ENCODE data around the gene ROBO2.

The ROBO2 gene

GRCh38 chr3:77039606-77040171 lies at the start of gene ROBO2:
Gene ROBO2 (plus strand): TSS chr3:77040099. CDS start chr3:77040786, 687 bp downstream.
- no peak within 1 kb of the TSS for H3K4me3 Mint-ChIP-seq
- no peaks in the 10 kb centered on the region for H3K4me1 Mint-ChIP-seq (ENCODE audit: low read depth)
- intact Hi-C loops (cut with micrococcal nuclease) = loop anchor here (10.0 kb wide), 1 partner anchor 215 kb away; no protein-coding TSS in a partner anchor

GRCh38 chr3:76990606-76991005 lies 49.3 kb upstream of the ROBO2 start:
- intact Hi-C loops (cut with micrococcal nuclease) = no loop called here
- Mint-ChIP-seq H3K4me1 (ENCODE audit: low read depth) (no peaks in the 10 kb centered on the region), H3K9me3 (no peaks in the 10 kb centered on the region), H3K27me3 (no peaks in the 10 kb centered on the region), H3K4me3 (no peak overlapping the region), H3K36me3 (ENCODE audit: low read depth) (no peaks in the 10 kb centered on the region), H3K27ac (no peak overlapping the region)

More at GRCh38 chr3:77039606-77040171, at the start of gene ROBO2:
- Mint-ChIP-seq H3K27me3 (peaks cover 46% of the 10 kb centered on the region), H3K27ac (no peak within 1 kb of the TSS), H3K36me3 (ENCODE audit: low read depth) (no peaks in the 10 kb centered on the region), H3K9me3 (no peaks in the 10 kb centered on the region)

GRCh38 chr3:76991165-76991564 lies 48.7 kb upstream of the ROBO2 start:
- no peak overlapping the region for H3K27ac Mint-ChIP-seq
- H3K4me3 Mint-ChIP-seq = no peak overlapping the region
- no peaks in the 10 kb centered on the region for H3K27me3 Mint-ChIP-seq
- no peaks in the 10 kb centered on the region for H3K36me3 Mint-ChIP-seq (ENCODE audit: low read depth)
- no peaks in the 10 kb centered on the region for H3K9me3 Mint-ChIP-seq
- no peaks in the 10 kb centered on the region for H3K4me1 Mint-ChIP-seq (ENCODE audit: low read depth)
- intact Hi-C loops (cut with micrococcal nuclease) = no loop called here

- Mint-ChIP-seq H3K4me1 (ENCODE audit: low read depth) (no peaks in the 10 kb centered on the region), H3K27me3 (no peaks in the 10 kb centered on the region), H3K27ac (no peak overlapping the region), H3K36me3 (ENCODE audit: low read depth) (no peaks in the 10 kb centered on the region), H3K9me3 (no peaks in the 10 kb centered on the region), H3K4me3 (no peak overlapping the region)
- intact Hi-C loops (cut with micrococcal nuclease) = no loop called here
These were observed 42.2 kb upstream of the ROBO2 start for GRCh38 chr3:76997733-76998132.

GRCh38 chr3:76998555-76998954 lies 41.3 kb upstream of the ROBO2 start:
- H3K36me3 Mint-ChIP-seq (ENCODE audit: low read depth) = no peaks in the 10 kb centered on the region
- H3K27ac Mint-ChIP-seq = no peak overlapping the region
- no peak overlapping the region for H3K4me3 Mint-ChIP-seq
- intact Hi-C loops (cut with micrococcal nuclease) = no loop called here
- no peaks in the 10 kb centered on the region for H3K4me1 Mint-ChIP-seq (ENCODE audit: low read depth)
- no peaks in the 10 kb centered on the region for H3K9me3 Mint-ChIP-seq
- no peaks in the 10 kb centered on the region for H3K27me3 Mint-ChIP-seq

GRCh38 chr3:77001062-77001701 lies 38.7 kb upstream of the ROBO2 start:
- Mint-ChIP-seq H3K4me3 (no peak overlapping the region), H3K9me3 (no peaks in the 10 kb centered on the region), H3K27ac (no peak overlapping the region), H3K36me3 (ENCODE audit: low read depth) (no peaks in the 10 kb centered on the region), H3K4me1 (ENCODE audit: low read depth) (no peaks in the 10 kb centered on the region), H3K27me3 (no peaks in the 10 kb centered on the region)
- intact Hi-C loops (cut with micrococcal nuclease) = no loop called here

GRCh38 chr3:77014226-77014625 lies 25.7 kb upstream of the ROBO2 start:
- intact Hi-C loops (cut with micrococcal nuclease) = no loop called here
- Mint-ChIP-seq H3K27me3 (no peaks in the 10 kb centered on the region), H3K4me3 (no peak overlapping the region), H3K36me3 (ENCODE audit: low read depth) (no peaks in the 10 kb centered on the region), H3K4me1 (ENCODE audit: low read depth) (no peaks in the 10 kb centered on the region), H3K9me3 (no peaks in the 10 kb centered on the region), H3K27ac (no peak overlapping the region)

- Mint-ChIP-seq H3K36me3 (ENCODE audit: low read depth) (no peaks in the 10 kb centered on the region), H3K9me3 (no peaks in the 10 kb centered on the region), H3K27ac (no peak overlapping the region), H3K4me3 (no peak overlapping the region), H3K27me3 (no peaks in the 10 kb centered on the region), H3K4me1 (ENCODE audit: low read depth) (no peaks in the 10 kb centered on the region)
- intact Hi-C loops (cut with micrococcal nuclease) = no loop called here
These were observed 14.4 kb upstream of the ROBO2 start for GRCh38 chr3:77025471-77025870.

GRCh38 chr3:77026904-77027634 lies 12.8 kb upstream of the ROBO2 start:
- intact Hi-C loops (cut with micrococcal nuclease) = no loop called here
- Mint-ChIP-seq H3K27ac (no peak overlapping the region), H3K36me3 (ENCODE audit: low read depth) (no peaks in the 10 kb centered on the region), H3K4me3 (no peak overlapping the region), H3K27me3 (no peaks in the 10 kb centered on the region), H3K4me1 (ENCODE audit: low read depth) (no peaks in the 10 kb centered on the region), H3K9me3 (no peaks in the 10 kb centered on the region)

- Mint-ChIP-seq H3K27ac (no peak overlapping the region), H3K36me3 (ENCODE audit: low read depth) (no peaks in the 10 kb centered on the region), H3K27me3 (no peaks in the 10 kb centered on the region), H3K9me3 (no peaks in the 10 kb centered on the region), H3K4me1 (ENCODE audit: low read depth) (no peaks in the 10 kb centered on the region), H3K4me3 (no peak overlapping the region)
- intact Hi-C loops (cut with micrococcal nuclease) = no loop called here
These were observed 11.9 kb upstream of the ROBO2 start for GRCh38 chr3:77028005-77028404.

- Mint-ChIP-seq H3K27ac (no peak overlapping the region), H3K27me3 (peaks cover 46% of the 10 kb centered on the region), H3K9me3 (no peaks in the 10 kb centered on the region), H3K4me3 (no peak overlapping the region), H3K36me3 (ENCODE audit: low read depth) (no peaks in the 10 kb centered on the region), H3K4me1 (ENCODE audit: low read depth) (no peaks in the 10 kb centered on the region)
- intact Hi-C loops (cut with micrococcal nuclease) = loop anchor here (10.0 kb wide), 1 partner anchor 216 kb away; no protein-coding TSS in a partner anchor
These were observed 1.4 kb upstream of the ROBO2 start for GRCh38 chr3:77038468-77038929.

- intact Hi-C loops (cut with micrococcal nuclease) = loop anchor here (10.0 kb wide), 1 partner anchor 216 kb away; no protein-coding TSS in a partner anchor
- Mint-ChIP-seq H3K27me3 (peaks cover 46% of the 10 kb centered on the region), H3K27ac (no peak overlapping the region), H3K36me3 (ENCODE audit: low read depth) (no peaks in the 10 kb centered on the region), H3K9me3 (no peaks in the 10 kb centered on the region), H3K4me1 (ENCODE audit: low read depth) (no peaks in the 10 kb centered on the region), H3K4me3 (no peak overlapping the region)
These were observed 831 bp upstream of the ROBO2 start for GRCh38 chr3:77038930-77039605.

- Mint-ChIP-seq H3K27me3 (peaks cover 46% of the 10 kb centered on the region), H3K4me1 (ENCODE audit: low read depth) (no peaks in the 10 kb centered on the region), H3K36me3 (ENCODE audit: low read depth) (no peaks in the 10 kb centered on the region), H3K9me3 (no peaks in the 10 kb centered on the region), H3K27ac (no peak overlapping the region), H3K4me3 (no peak overlapping the region)
- intact Hi-C loops (cut with micrococcal nuclease) = no loop called here
These were observed 317 bp downstream of the ROBO2 start for GRCh38 chr3:77040216-77040615.

Data from dendritic cell treated with granulocyte-macrophage colony-stimulating factor and Interleukin-4, amounts not matched to agents 40 ng/mL and 50 ng/mL, for 4 days (primary cell).